H1 (cell line): Measurements from ENCODE around the gene PTDSS2. TPM values are rescaled to one million over a fixed set of nuclear protein-coding genes. Genes with fewer than 3 reads are reported as not detected.
A peak's percentile ranks its signal among the peaks of the same experiment; 100 is the strongest.

Source experiments
- CTCF ChIA-PET: fragments of 300-600 bp; sonication (Branson Sonifier 250); formaldehyde crosslinking; loops from one replicate; lab custom pipeline; 2021; ENCODE audit not compliant: partially characterized antibody; lab: Charles Lee
- POLR2A ChIA-PET: fragments of 300-600 bp; sonication (Branson Sonifier 250); formaldehyde crosslinking; loops from one replicate; lab custom pipeline; 2021; ENCODE audit warnings: inconsistent platforms; ENCODE audit not compliant: partially characterized antibody; lab: Charles Lee
- DNase-seq, 2 experiments: peaks; one replicate each; pipeline versions ENCODE4 v3.0.0 to v3.0.0-alpha.2; 2010 to 2022; ENCODE audit warnings: low spot score in 2 of 2, low read depth in 1 of 2, mixed read lengths in 1 of 2
- FAIRE-seq: peaks from 2 replicates; lab custom pipeline; 2011; peaks lifted over from hg19 to GRCh38; lab: Jason Lieb, UNC
- H2AFZ ChIP-seq: 2 replicates; pipeline ENCODE4 v1.8.1; 2012; ENCODE audit warnings: low read length, inconsistent platforms
- H2AK5ac ChIP-seq: 2 replicates; pipeline ENCODE4 v1.6.1; 2013; ENCODE audit warnings: low read depth, low read length
- H2BK120ac ChIP-seq: replicated peaks from 2 replicates; pipeline ENCODE3; 2013; ENCODE audit warnings: low read depth, low read length, inconsistent platforms
- H2BK12ac ChIP-seq: 2 replicates; pipeline ENCODE4 v1.6.1; 2013; ENCODE audit warnings: low read depth, low read length
- H2BK15ac ChIP-seq: 2 replicates; pipeline ENCODE4 v1.6.1; 2013; ENCODE audit warnings: low read length
- H2BK20ac ChIP-seq: 2 replicates; pipeline ENCODE4 v1.6.1; 2013; ENCODE audit warnings: low read length
- H2BK5ac ChIP-seq: 2 replicates; pipeline ENCODE4 v1.6.1; 2013; ENCODE audit warnings: low read depth, low read length
- H3K14ac ChIP-seq: 2 replicates; pipeline ENCODE4 v1.6.1; 2013; ENCODE audit warnings: inconsistent platforms; ENCODE audit not compliant: insufficient read length
- H3K18ac ChIP-seq: 2 replicates; pipeline ENCODE4 v1.6.1; 2013; ENCODE audit warnings: low read length; ENCODE audit errors: extremely low read depth
- H3K23ac ChIP-seq: 2 replicates; pipeline ENCODE4 v1.6.1; 2013; ENCODE audit warnings: inconsistent platforms; ENCODE audit not compliant: insufficient read length
- H3K23me2 ChIP-seq: 2 replicates; pipeline ENCODE4 v1.6.1; 2013; ENCODE audit warnings: low read depth, low read length
- H3K27ac ChIP-seq: 2 replicates; pipeline ENCODE4 v1.6.1; 2011; ENCODE audit warnings: low read depth, low read length, inconsistent platforms
- H3K27me3 ChIP-seq, 4 experiments: replicated peaks in 1 of 4; 1 replicate in 1 of 4; 2 replicates in 3 of 4; pipeline versions ENCODE4 v1.6.1 to v1.8.1; 2011 to 2013; ENCODE audit warnings: low read length in 3 of 4, mild to moderate bottlenecking in 3 of 4, inconsistent platforms in 2 of 4, mixed read lengths in 2 of 4, moderate library complexity in 1 of 4; ENCODE audit not compliant: control insufficient read depth in 3 of 4, insufficient read depth in 3 of 4; ENCODE audit errors: extremely low read depth in 1 of 4
- H3K36me3 ChIP-seq, 4 experiments: 2 replicates each; pipeline versions ENCODE4 v1.6.1 to v1.8.1; 2011 to 2013; ENCODE audit warnings: mild to moderate bottlenecking in 4 of 4, low read length in 3 of 4, moderate library complexity in 2 of 4, control low read depth in 1 of 4, inconsistent platforms in 1 of 4; ENCODE audit not compliant: insufficient read depth in 4 of 4, control insufficient read depth in 2 of 4
- H3K4ac ChIP-seq: replicated peaks from 2 replicates; pipeline ENCODE3; 2013; ENCODE audit warnings: low read length, low read depth, mixed read lengths, inconsistent platforms; ENCODE audit not compliant: insufficient read length
- H3K4me1 ChIP-seq, 4 experiments: replicated peaks in 1 of 4; 1 replicate in 1 of 4; 2 replicates in 3 of 4; pipeline versions ENCODE4 v1.6.1 to v1.8.1; 2011 to 2013; ENCODE audit warnings: low read length in 3 of 4, inconsistent platforms in 2 of 4, mixed read lengths in 1 of 4; ENCODE audit not compliant: insufficient read depth in 4 of 4, control insufficient read depth in 3 of 4
- H3K4me2 ChIP-seq, 2 experiments: 2 replicates each; pipeline versions ENCODE4 v1.6.1 to v1.8.1; 2011 to 2013; ENCODE audit warnings: low read depth in 2 of 2, low read length in 2 of 2, control low read depth in 1 of 2, inconsistent platforms in 1 of 2, mild to moderate bottlenecking in 1 of 2; ENCODE audit not compliant: insufficient read depth in 1 of 2
- H3K4me3 ChIP-seq, 4 experiments: fragments of 200-600, 300-600 bp in 1 of 4; sonication (generic), shearing (Covaris generic), sonication (Bioruptor Twin) in 1 of 4; 2 replicates each; pipeline versions ENCODE4 v1.5.1 to v1.8.1; 2011 to 2016; ENCODE audit warnings: low read length in 4 of 4, low read depth in 3 of 4, control low read depth in 2 of 4, inconsistent platforms in 2 of 4, mild to moderate bottlenecking in 2 of 4, mixed read lengths in 1 of 4, moderate library complexity in 1 of 4; ENCODE audit not compliant: insufficient read depth in 2 of 4; ENCODE audit errors: extremely low read depth in 1 of 4
- H3K56ac ChIP-seq: replicated peaks from 2 replicates; pipeline ENCODE3; 2013; ENCODE audit warnings: low read depth, mild to moderate bottlenecking, mixed read lengths, low read length, inconsistent platforms; ENCODE audit not compliant: insufficient read length
- H3K79me1 ChIP-seq: 2 replicates; pipeline ENCODE4 v1.6.1; 2013; ENCODE audit warnings: low read depth, low read length, control low read depth
- H3K79me2 ChIP-seq, 2 experiments: 2 replicates each; pipeline versions ENCODE4 v1.6.1 to v1.8.1; 2012 to 2013; ENCODE audit warnings: low read length in 2 of 2, mild to moderate bottlenecking in 2 of 2, inconsistent platforms in 1 of 2; ENCODE audit not compliant: insufficient read depth in 2 of 2, control insufficient read depth in 1 of 2
- H3K9ac ChIP-seq, 4 experiments: replicated peaks in 1 of 4; 1 replicate in 1 of 4; 2 replicates in 3 of 4; pipeline versions ENCODE4 v1.6.1 to v1.8.1; 2011 to 2013; ENCODE audit warnings: low read depth in 3 of 4, low read length in 3 of 4, control low read depth in 2 of 4, mild to moderate bottlenecking in 2 of 4, moderate library complexity in 2 of 4, inconsistent platforms in 1 of 4; ENCODE audit errors: extremely low read depth in 1 of 4
- H3K9me3 ChIP-seq, 2 experiments: 2 replicates each; pipeline versions ENCODE4 v1.6.1 to v1.8.1; 2012 to 2013; ENCODE audit warnings: mild to moderate bottlenecking in 2 of 2, moderate library complexity in 2 of 2, control low read depth in 1 of 2, inconsistent platforms in 1 of 2, low read depth in 1 of 2, low read length in 1 of 2, mixed read lengths in 1 of 2; ENCODE audit not compliant: insufficient read depth in 2 of 2
- H4K20me1 ChIP-seq, 2 experiments: replicated peaks in 1 of 2; 2 replicates each; pipeline versions ENCODE3 to v1.8.1; 2011 to 2013; ENCODE audit warnings: inconsistent platforms in 2 of 2, low read length in 2 of 2, mild to moderate bottlenecking in 1 of 2; ENCODE audit not compliant: insufficient read depth in 2 of 2, control insufficient read depth in 1 of 2
- H4K5ac ChIP-seq: 2 replicates; pipeline ENCODE4 v1.6.1; 2013; ENCODE audit warnings: low read length, low read depth, mixed read lengths, inconsistent platforms; ENCODE audit not compliant: insufficient read length
- H4K8ac ChIP-seq: 2 replicates; pipeline ENCODE4 v1.8.0; 2013; ENCODE audit warnings: mild to moderate bottlenecking, moderate library complexity, low read length, inconsistent platforms; ENCODE audit not compliant: insufficient read depth; ENCODE audit errors: extremely low read depth
- H4K91ac ChIP-seq: replicated peaks from 2 replicates; pipeline ENCODE3; 2013; ENCODE audit warnings: low read length, mixed read lengths, inconsistent platforms; ENCODE audit not compliant: insufficient read length
- CBX8 ChIP-seq: fragments of 300-800, 300-1000 bp; sonication (generic); IDR thresholded peaks from 2 replicates; pipeline ENCODE4 v1.7.1; 2016; ENCODE audit warnings: low read depth, low read length, borderline replicate concordance
- CHD1 ChIP-seq: IDR thresholded peaks from 2 replicates; pipeline ENCODE4 v1.6.1; 2012; ENCODE audit warnings: low read depth, low read length, improper control_type of control experiment
- CREB1 ChIP-seq: IDR thresholded peaks from 2 replicates; pipeline ENCODE4 v1.6.1; 2012; ENCODE audit warnings: inconsistent platforms
- JUND ChIP-seq: IDR thresholded peaks from 2 replicates; pipeline ENCODE4 v1.6.1; 2011; ENCODE audit warnings: mild to moderate bottlenecking, improper control_type of control experiment, low read length
- KDM4A ChIP-seq: IDR thresholded peaks from one replicate; pipeline ENCODE4 v1.7.1; 2012; ENCODE audit warnings: low read depth, mild to moderate bottlenecking, moderate library complexity, low read length, inconsistent platforms; ENCODE audit not compliant: severe bottlenecking
- MAFK ChIP-seq: IDR thresholded peaks from 2 replicates; pipeline ENCODE4 v1.6.1; 2012; ENCODE audit warnings: low read depth, mild to moderate bottlenecking, improper control_type of control experiment, low read length
- RAD21 ChIP-seq, 2 experiments: IDR thresholded peaks in 1 of 2; conservative IDR thresholded peaks in 1 of 2; 2 replicates each; pipeline ENCODE4 v1.6.1; 2011; ENCODE audit warnings: low read depth in 2 of 2, low read length in 2 of 2, improper control_type of control experiment in 1 of 2, inconsistent platforms in 1 of 2, mild to moderate bottlenecking in 1 of 2, moderate library complexity in 1 of 2
- RXRA ChIP-seq: IDR thresholded peaks from 2 replicates; pipeline ENCODE4 v1.6.1; 2011; ENCODE audit warnings: low read depth, mild to moderate bottlenecking, low read length, moderate library complexity; ENCODE audit not compliant: insufficient read depth
- SP2 ChIP-seq: IDR thresholded peaks from 2 replicates; pipeline ENCODE4 v1.6.1; 2012; ENCODE audit warnings: mild to moderate bottlenecking, low read length, inconsistent platforms
- SRF ChIP-seq: IDR thresholded peaks from 2 replicates; pipeline ENCODE4 v1.6.1; 2011; ENCODE audit warnings: mild to moderate bottlenecking, low read depth, low read length, moderate library complexity
- TAF7 ChIP-seq: optimal IDR thresholded peaks from 2 replicates; pipeline ENCODE3; 2011; ENCODE audit warnings: low read depth, mild to moderate bottlenecking, inconsistent platforms, low read length, moderate library complexity, borderline replicate concordance
- TBP ChIP-seq: IDR thresholded peaks from 2 replicates; pipeline ENCODE4 v1.6.1; 2011; ENCODE audit warnings: low read depth, low read length, improper control_type of control experiment
- WGBS, 2 experiments: shearing (Covaris generic) in 1 of 2; methylation state at CpG; one replicate each; pipeline versions ENCODE4 v1.1.6 to v1.1.7; 2013 to 2015; ENCODE audit warnings: low lambda C conversion rate in 2 of 2, mixed read lengths in 2 of 2, inconsistent platforms in 1 of 2, low coverage in 1 of 2, missing lambda C conversion rate in 1 of 2; ENCODE audit not compliant: insufficient replicate concordance in 2 of 2, insufficient coverage in 1 of 2, insufficient read length in 1 of 2; ENCODE audit errors: extremely low coverage in 1 of 2, missing lambda C conversion rate in 1 of 2; 5-methylcytosine and 5-hydroxymethylcytosine counted together
- polyA plus RNA-seq, 7 experiments: library from polyadenylated mRNA; depleted of rRNA in 3 of 7; stranded (reverse) in 5 of 7; unstranded in 2 of 7; fragments of >200 nt in 5 of 7; fragments of 200-250 nt in 2 of 7; gene quantifications; 1 replicate in 5 of 7; 2 replicates in 1 of 7; 4 replicates in 1 of 7; pipeline versions ENCODE4 v1.2.1 to v1.2.3, GENCODE V29; 2011 to 2013; ENCODE audit warnings: missing spikeins in 2 of 7, mixed read lengths in 2 of 7
- total RNA-seq: library from RNA; stranded (reverse); fragmentation: NEBNext Ultra II Directional; extraction: Animal tissue kit (Norgen Biotek cat#: 25700); gene quantifications from 2 replicates; pipeline ENCODE4 v1.2.1, GENCODE V29; 2021

PTDSS2 gene
- total and polyA plus RNA-seq, 2 of the 8 experiments (the other 6 are each of a cell fraction or from before 2014, with no cell fraction given) = 48.7 to 68.2 TPM

DNA sequence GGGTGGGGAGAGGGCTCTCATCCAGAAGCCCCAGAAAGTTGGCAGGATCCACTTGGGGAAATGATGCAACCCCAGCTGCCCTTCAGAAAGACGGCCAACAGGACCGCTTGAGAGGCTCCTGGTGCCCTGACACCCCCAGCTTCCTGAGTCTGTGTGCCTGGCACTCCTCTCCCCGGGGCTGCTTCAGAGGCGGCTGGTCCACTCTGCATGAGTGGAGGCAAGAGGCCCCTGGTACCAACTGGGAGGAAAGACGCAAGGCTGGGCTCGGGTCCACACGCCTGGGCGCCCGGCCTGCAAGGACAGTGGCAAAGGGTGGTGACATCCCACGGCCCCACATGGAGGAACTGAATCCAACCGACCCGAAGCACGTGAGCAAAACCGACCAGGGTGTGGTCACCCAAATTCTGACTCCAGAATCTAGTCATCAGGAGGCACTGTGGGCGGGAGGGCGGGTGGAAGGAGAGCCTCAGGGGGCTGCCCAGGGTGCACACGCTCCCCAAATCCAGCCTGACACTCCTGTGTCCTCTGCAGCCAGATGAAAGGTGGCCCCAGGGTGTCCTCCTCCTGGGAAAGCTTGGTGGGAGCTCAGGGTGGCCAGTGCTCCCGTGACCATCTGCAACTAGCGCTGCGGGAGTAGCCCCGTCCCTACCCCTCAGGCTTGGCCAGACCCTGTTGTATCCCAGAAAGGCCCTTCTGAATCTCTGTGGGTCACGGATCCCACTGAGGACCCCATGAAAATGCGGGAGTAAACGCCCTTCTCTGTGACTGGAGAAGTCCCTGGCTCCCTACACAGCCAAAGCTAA is 53.3 kb downstream of the PTDSS2 start:
- 92% methylated on average over 18 of the region's 24 CpGs; no CpG with 5 or more reads in 1 of the 2 experiments for WGBS, 2 experiments
- POLR2A ChIA-PET = interaction anchor here (0.9 to 7.1 kb wide), 4 partner anchors 10 to 31 kb away, joined by 3 to 41 read pairs (median 3); no protein-coding TSS in a partner anchor
- H3K27ac ChIP-seq = no peak overlapping the region
- TF ChIP-seq SRF = no peak
- no peak for TF ChIP-seq RAD21 (IDR thresholded peaks at IDR 0.05 in 1 of 2, conservative IDR thresholded peaks at IDR 0.05 in 1 of 2; ENCODE audit: low read depth in 2 of 2, low read length in 2 of 2)
- TF ChIP-seq SP2 = no peak
- TF ChIP-seq RXRA = no peak
- no peak for TF ChIP-seq MAFK
- no peak for TF ChIP-seq KDM4A
- TF ChIP-seq TBP = no peak
- no peak for TF ChIP-seq CBX8
- no peak for TF ChIP-seq TAF7
- no peak for TF ChIP-seq JUND
- no peak for TF ChIP-seq CHD1
- no peak for TF ChIP-seq CREB1

More for the DNA sequence above, 53.3 kb downstream of the PTDSS2 start:
- H2BK120ac ChIP-seq = no peak overlapping the region
- peaks cover 0 to 14% of the 10 kb centered on the region in 2 experiments; a peak in 1 of 4 replicates for H3K79me2 ChIP-seq
- no peak overlapping the region for H3K14ac ChIP-seq
- H4K91ac ChIP-seq = no peak overlapping the region
- H3K4ac ChIP-seq = no peak overlapping the region
- peaks cover 2% of the 10 kb centered on the region for H3K79me1 ChIP-seq
- CTCF ChIA-PET = no interaction called here
- peaks cover 8% of the 10 kb centered on the region for H3K23me2 ChIP-seq
- H3K4me1 ChIP-seq = peaks cover 0 to 9% (median 2%) of the 10 kb centered on the region in 4 experiments; a peak in 3 of 7 replicates
- H3K36me3 ChIP-seq = peaks cover 8 to 26% (median 13%) of the 10 kb centered on the region in 4 experiments; a peak in 6 of 8 replicates
- no peak overlapping the region for H4K5ac ChIP-seq
- H4K20me1 ChIP-seq = peaks cover 2 to 6% of the 10 kb centered on the region in 2 experiments
- H2AFZ ChIP-seq = no peak overlapping the region
- H3K23ac ChIP-seq = no peak overlapping the region
- no peak overlapping the region for H2BK5ac ChIP-seq
- no peak overlapping the region for H2BK20ac ChIP-seq
- no peak overlapping the region for H3K18ac ChIP-seq
- peak overlapping the region in 1 of 2 experiments; percentile 68; a peak in 1 of 4 replicates for H3K4me2 ChIP-seq
- no peak overlapping the region for H2BK15ac ChIP-seq
- H3K9me3 ChIP-seq = peaks cover 0 to 3% of the 10 kb centered on the region in 2 experiments; a peak in 1 of 4 replicates
- H2BK12ac ChIP-seq = no peak overlapping the region
- H3K27me3 ChIP-seq = no peaks in the 10 kb centered on the region
- peak overlapping the region in 1 of 4 experiments; percentile 23; a peak in 1 of 8 replicates for H3K4me3 ChIP-seq
- H3K9ac ChIP-seq = no peak overlapping the region
- no peak for FAIRE-seq
- DNase-seq = no peak
- no peak overlapping the region for H2AK5ac ChIP-seq
- H3K56ac ChIP-seq = no peak overlapping the region
- H4K8ac ChIP-seq = peak overlapping the region; percentile 60
